GM06990 (cell line): ENCODE data around the gene FKBP4.

Experiments
- DNase-seq: peaks from one replicate; pipeline ENCODE4 v3.0.0-alpha.2; 2011; ENCODE audit not compliant: insufficient read length; ENCODE audit errors: extremely low read depth
- H3K27me3 ChIP-seq: replicated peaks from 2 replicates; pipeline ENCODE4 v1.6.0; 2011; ENCODE audit warnings: low read length; ENCODE audit not compliant: control insufficient read depth, insufficient read depth
- H3K36me3 ChIP-seq: 2 replicates; pipeline ENCODE4 v1.5.1; 2011; ENCODE audit warnings: low read length; ENCODE audit not compliant: control insufficient read depth, insufficient read depth
- H3K4me3 ChIP-seq: replicated peaks from 2 replicates; pipeline ENCODE4 v1.5.1; 2011; ENCODE audit warnings: low read depth, mild to moderate bottlenecking, control low read depth, low read length
- CTCF ChIP-seq: IDR thresholded peaks from 2 replicates; pipeline ENCODE4 v1.5.1; 2011; ENCODE audit warnings: low read length, control low read depth, mild to moderate bottlenecking, inconsistent platforms; ENCODE audit not compliant: insufficient read depth, poor library complexity, severe bottlenecking

FKBP4 gene

GRCh38 chr12:2811801-2812200, 17.0 kb downstream of the FKBP4 start:
- DNase-seq = no peak
- Histone ChIP-seq H3K36me3 (peaks cover 3% of the 10 kb centered on the region), H3K4me3 (peak overlapping the region; percentile 80), H3K27me3 (no peaks in the 10 kb centered on the region)
- no peak for TF ChIP-seq CTCF

GRCh38 chr12:2812290-2813213, 17.8 kb downstream of the FKBP4 start, which contains the start of gene ITFG2:
TSS of gene ITFG2 (plus strand) at chr12:2812668. CDS start at chr12:2812761, 93 bp downstream.
- peak; percentile 98 for DNase-seq
- Histone ChIP-seq H3K4me3 (peak within 1 kb of the TSS; percentile 80), H3K27me3 (no peaks in the 10 kb centered on the region), H3K36me3 (peaks cover 3% of the 10 kb centered on the region)
- TF ChIP-seq CTCF = no peak

- TF ChIP-seq CTCF = peak; percentile 78
- Histone ChIP-seq H3K27me3 (no peaks in the 10 kb centered on the region), H3K4me3 (peak overlapping the region; percentile 80), H3K36me3 (peaks cover 10% of the 10 kb centered on the region)
- no peak for DNase-seq
These were observed 18.7 kb downstream of the FKBP4 start for GRCh38 chr12:2813214-2814185.

GRCh38 chr12:2819810-2820209, 25.0 kb downstream of the FKBP4 start:
- H3K36me3 ChIP-seq = peaks cover 38% of the 10 kb centered on the region
- DNase-seq = no peak
- no peak for TF ChIP-seq CTCF
- H3K27me3 ChIP-seq = no peaks in the 10 kb centered on the region
- H3K4me3 ChIP-seq = no peak overlapping the region

- no peak for DNase-seq
- no peak for TF ChIP-seq CTCF
- no peak overlapping the region for H3K4me3 ChIP-seq
- peaks cover 42% of the 10 kb centered on the region for H3K36me3 ChIP-seq
- no peaks in the 10 kb centered on the region for H3K27me3 ChIP-seq
These were observed 25.7 kb downstream of the FKBP4 start for GRCh38 chr12:2820432-2820831.
